NCI-H345 treated with DMSO at 0.1 percent for 48 hours (cell line): ENCODE measurements around the gene STRADA.
A peak's percentile ranks its signal among the peaks of the same experiment; 100 is the strongest.

Experiments
- DNase-seq: peaks from one replicate; lab custom pipeline; 2025; ENCODE audit not compliant: unreplicated experiment; lab: John Stamatoyannopoulos, UW

Gene STRADA, protein sequence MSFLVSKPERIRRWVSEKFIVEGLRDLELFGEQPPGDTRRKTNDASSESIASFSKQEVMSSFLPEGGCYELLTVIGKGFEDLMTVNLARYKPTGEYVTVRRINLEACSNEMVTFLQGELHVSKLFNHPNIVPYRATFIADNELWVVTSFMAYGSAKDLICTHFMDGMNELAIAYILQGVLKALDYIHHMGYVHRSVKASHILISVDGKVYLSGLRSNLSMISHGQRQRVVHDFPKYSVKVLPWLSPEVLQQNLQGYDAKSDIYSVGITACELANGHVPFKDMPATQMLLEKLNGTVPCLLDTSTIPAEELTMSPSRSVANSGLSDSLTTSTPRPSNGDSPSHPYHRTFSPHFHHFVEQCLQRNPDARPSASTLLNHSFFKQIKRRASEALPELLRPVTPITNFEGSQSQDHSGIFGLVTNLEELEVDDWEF

GRCh38 chr17:63741408-63742173, at the start of gene STRADA:
Gene STRADA, minus strand, starts transcription at chr17:63741799. Its CDS starts 13,430 bp downstream, at chr17:63728369.
- DNase-seq, result peak; percentile 96

GRCh38 chr17:63790057-63790456, 48.5 kb upstream of the STRADA start:
- no peak for DNase-seq

DNA sequence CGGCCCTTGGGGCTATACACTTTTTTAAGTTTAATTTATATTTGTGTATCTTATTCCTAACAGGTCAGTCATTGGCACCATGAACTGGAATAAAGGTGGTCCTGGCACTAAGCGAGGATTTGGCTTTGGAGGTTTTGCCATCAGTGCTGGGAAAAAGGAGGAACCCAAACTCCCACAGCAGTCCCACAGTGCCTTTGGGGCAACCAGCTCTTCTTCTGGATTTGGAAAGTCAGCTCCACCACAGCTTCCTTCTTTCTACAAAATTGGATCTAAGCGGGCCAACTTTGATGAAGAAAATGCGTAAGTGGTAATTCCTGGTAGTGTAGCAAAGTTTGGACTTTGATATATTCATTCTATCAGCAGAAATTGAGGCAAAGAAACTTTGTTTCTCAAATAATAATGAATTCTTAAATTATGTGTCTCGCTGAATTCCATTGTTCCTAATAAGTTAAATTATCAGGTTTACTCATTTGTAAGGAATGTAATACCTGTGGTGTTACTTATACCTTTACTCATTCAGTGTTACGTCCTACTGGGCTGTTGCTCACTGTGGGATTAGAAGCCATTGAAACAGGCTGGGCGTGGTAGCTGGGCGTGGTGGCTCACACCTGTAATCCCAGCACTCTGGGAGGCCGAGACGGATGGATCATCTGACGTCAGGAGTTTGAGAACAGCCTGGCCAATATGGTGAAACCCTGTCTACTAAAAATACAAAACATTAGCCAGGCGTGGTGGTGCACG, 45.5 kb upstream of the STRADA start:
- DNase-seq, result no peak

DNA sequence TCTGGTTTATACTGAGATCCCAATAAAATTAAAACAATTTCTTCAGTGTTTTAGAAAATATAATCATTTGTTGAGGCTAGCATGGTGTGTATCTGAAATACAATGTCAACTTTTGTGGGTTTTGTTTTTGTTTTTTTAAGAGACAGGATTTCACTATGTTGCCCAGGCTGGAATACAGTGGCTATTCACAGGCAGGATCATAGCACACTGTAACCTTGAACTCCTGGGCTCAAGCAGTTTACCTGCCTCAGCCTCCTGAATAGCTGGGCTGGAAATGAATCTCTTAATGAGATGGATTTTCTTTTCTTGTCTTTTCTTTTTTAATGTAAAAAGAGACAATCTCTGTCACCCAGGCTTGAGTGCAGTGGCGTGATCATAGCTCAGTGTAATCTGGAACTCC, 44.5 kb upstream of the STRADA start:
- no peak for DNase-seq

DNA sequence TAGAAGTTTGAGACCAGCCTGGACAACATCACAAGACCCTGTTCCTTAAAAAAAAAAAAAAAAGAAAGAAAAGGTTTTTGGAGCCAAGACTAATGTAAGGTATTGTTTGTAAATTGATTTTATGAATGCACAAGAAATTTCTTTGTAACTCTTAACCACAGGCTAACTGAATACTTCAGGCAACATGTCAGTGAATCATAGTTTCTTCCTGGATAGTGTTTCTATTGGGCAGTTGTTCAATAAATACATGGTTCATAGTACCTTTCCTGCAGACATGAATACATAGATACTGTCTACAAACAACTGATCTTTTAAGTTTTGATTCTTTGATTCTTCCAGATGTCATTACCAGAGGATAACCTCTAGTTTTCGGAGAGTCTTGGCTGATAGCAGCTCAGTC, 44.0 kb upstream of the STRADA start:
- DNase-seq, result no peak

- no peak for DNase-seq
Observed at GRCh38 chr17:63783522-63783921, 41.9 kb upstream of the STRADA start.

DNA sequence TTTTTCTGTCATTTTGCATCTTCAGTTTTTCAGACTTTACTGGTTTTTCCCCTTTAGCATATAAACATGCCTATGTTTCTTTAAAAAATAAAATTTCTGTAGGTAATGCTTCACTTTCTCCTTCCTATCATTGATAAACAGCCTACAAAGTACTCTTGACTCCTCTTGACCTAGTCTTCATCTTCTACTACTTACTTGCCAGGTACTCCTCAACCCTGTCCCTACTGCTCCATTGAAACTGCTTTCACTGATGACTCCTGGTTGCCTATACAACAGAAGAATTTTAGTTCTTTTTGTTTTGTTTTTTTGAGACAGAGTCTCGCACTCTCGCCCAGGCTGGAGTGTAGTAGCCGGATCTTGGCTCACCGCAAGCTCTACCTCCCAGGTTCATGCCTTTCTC, 39.3 kb upstream of the STRADA start:
- no peak for DNase-seq

DNA sequence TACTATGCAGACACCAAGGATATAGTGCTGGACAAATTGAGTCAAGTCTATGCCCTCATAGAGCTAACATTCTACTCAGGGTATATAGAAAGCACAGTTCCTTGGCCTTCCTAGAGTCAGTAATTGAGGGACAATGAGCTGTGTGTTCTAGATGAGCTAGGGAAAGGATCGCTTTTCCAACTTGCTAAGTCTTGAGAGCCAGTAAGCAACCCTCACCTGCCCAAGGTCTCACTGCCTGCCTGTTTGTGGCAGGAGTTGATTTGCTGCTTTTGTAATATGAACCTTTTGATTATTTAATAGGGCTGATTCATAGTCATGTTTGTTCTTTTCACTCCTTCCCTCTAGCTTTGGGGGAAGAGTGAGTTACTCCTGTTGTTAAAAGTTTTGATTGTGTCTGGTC, 38.9 kb upstream of the STRADA start:
- DNase-seq, result no peak

GRCh38 chr17:63775420-63775819, 33.8 kb upstream of the STRADA start:
- DNase-seq, result no peak

DNA sequence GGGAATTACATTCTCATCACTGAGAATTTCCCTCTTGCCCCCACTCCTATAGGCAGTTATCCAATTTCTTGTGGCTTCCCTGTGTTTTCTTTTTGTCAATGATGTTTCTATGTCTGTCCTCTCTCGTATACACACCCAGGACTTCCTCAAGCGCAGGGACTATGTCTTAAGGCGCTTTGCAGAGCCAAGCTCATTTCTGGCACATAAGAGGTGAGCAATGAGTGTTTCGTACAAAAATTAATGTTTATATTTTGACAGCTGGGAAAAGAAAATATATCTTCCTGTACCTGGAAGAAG, 33.3 kb upstream of the STRADA start:
- DNase-seq, result no peak

DNA sequence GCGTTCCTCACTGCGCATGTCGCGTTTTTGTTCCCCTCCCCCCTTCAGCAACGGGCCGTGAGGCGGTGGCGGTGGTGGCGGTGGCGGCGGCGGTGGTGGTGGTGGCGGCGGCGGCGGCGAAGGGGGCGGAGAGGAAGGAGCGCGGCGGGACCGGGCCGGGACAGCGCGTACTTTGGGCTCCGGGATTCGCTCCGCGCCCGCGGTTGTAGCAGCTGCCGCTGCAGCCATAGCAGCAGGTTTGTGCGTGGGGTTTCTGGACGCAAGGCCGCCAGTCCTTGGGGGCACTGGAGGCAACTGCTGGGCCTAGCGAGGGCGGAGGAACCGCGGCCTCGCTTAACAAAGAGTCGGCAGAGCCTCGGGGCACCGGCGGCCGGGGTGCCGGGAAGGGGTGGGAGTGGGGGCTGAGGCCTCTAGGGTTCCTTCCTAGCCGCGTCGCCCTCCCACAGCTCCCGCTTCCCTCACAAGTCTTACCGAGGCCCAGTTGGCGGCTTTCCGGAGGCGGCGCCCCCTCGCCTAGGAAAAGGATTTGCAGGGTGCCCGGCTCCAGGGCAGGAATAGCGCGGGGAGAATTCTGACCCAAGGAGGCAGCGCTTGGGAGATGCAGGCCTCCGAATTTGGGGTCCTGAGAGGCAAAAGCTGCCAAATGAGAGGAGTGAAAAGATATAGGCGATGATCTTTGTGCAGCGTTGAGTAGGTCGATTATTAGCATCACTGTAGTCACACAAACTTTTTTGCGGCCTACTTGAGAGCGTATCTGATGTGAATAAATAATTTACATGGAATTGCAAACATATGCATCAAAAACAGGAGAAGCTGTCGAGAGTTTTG, 32.8 kb upstream of the STRADA start, which contains the start of gene DDX42:
DDX42 (plus strand) TSS at position 30 of the 828 bp plus-strand sequence. CDS start 12,880 bp downstream, outside the sequence.
- no peak for DNase-seq

GRCh38 chr17:63773272-63774140, 31.9 kb upstream of the STRADA start, which contains the start of gene CCDC47:
Gene CCDC47, minus strand, starts transcription at chr17:63773597. Its CDS starts 7,422 bp downstream, at chr17:63766175.
- peak; percentile 96 for DNase-seq

GRCh38 chr17:63772801-63773271, 31.2 kb upstream of the STRADA start:
- DNase-seq, result no peak

GRCh38 chr17:63768433-63768832, 26.8 kb upstream of the STRADA start:
- no peak for DNase-seq

DNA sequence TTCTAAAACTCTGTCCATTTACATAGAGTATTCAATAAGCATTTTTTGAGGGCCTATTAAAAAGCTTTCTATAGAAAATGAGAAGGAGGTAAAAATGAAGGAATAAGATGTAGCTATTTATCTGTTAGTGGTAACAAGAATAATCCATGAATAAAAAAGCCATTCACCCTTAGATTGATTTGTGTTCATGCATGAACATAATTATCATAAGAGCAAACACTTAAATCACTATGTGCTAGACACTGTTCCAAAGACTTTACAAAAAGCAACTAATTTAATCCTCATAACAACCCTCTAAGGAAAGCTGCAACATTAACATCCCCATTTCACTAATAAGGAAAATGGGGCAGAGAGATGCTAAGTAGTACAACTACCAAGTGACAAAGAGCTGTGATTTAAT, 25.2 kb upstream of the STRADA start:
- no peak for DNase-seq

GRCh38 chr17:63764716-63765115, 23.1 kb upstream of the STRADA start:
- DNase-seq, result no peak

GRCh38 chr17:63762161-63763078, 20.8 kb upstream of the STRADA start:
- no peak for DNase-seq

DNA sequence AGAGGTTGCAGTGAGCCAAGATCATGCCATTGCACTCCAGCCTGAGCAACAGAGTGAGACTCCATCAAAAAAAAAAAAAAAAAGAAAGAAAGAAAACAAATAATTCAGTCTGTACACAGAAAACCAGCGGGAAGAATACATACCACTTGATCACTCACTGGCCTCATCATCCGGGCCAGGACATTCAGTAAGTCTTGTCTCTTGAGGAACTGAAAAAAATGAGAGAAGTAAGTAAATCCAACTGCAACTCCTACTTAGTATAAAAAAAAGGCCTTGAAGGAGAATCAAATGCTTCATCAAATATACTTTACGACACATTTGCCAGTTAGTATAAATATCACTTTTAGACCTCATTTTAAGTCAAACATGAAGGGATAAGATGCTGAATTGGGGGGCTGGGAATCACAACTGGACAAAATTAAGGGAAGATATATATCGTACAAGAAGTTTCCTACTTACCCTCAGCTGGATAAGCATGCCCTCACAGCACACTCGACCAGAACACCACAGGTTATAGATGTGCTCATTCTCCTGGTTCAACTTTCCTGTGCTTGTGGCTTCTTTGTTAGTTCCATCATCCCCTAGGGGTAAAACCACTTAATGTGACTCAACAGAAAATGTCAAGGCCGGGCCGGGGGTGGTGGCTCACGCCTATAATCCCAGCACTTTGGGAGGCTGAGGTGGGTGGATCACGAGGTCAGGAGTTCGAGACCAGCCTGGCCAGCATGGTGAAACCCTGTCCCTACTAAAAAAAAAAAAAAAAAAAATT, 19.4 kb upstream of the STRADA start:
- no peak for DNase-seq
